NCI-H1092 (cell line): ENCODE measurements around the gene PIEZO2.
A peak's percentile ranks its signal among the peaks of the same experiment; 100 is the strongest.
"Not testable (repeated sequence)": the region's sequence is repeated elsewhere in the genome, so short reads cannot be mapped to it uniquely, and the experiment has no call there.

Source experiments
- DNase-seq: peaks from one replicate; lab custom pipeline; 2025; lab: John Stamatoyannopoulos, UW

PIEZO2 gene

DNA sequence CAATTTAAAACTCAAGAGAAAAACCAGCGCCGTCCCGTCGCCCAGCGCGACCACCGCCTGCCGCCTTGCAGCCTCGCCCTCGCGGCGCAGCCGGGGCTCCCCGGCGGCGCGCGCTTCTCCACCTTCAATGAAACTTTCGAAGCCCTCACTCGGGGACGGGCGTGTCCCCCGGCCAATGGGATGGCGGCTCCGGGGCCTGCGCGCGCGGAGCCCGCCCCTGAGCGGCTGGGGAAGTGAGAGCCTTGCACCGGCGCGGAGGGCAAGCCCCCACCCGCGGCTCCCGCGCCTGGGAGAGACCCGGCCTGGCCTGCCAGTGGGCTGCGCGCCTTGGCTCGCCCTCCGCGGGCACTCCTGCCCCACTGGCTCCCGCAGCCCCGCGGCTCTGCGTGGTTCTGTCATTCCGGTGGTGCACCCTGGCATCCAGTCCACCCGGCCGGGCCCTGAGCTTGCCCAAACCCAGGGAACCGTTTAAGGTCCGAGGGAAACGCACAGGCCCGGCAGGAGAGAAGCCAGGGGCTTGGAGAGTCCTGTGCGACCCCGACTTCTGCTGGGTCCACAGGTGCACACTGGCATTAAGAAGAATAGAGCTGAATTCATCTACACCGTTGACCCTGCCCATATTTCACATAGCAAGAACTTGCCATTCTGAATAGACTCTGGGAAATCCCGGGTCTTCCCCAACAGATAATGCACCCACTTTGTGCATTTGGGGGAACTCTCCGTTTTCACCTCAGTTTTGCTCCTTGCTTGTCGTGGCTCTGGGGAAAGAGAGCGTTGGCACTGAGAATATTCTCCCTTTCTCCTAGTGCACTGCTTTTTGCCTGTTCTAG is at the start of gene PIEZO2:
PIEZO2 (minus strand) TSS at position 129 of the 830 bp plus-strand sequence. CDS start 981 bp downstream, outside the sequence.
- DNase-seq: no peak

DNA sequence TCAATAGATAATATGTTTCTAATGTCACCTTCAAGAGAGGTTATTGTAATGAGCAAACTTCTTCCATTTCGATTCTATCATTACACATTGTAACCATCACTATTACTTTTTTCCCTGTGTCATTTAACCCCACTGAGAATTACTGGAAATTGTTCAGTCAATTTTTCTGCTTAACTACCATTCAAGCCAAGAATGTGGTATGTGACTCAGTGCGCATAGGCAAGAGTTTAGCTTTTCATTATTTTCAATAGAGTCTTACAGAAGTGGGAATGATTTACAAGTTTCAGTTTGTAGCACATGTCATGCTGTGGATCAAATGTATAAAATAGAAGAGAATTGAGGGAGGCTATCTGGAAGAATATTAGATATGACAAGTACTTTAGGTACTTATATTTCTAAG is 34.3 kb upstream of the PIEZO2 start:
- DNase-seq: no peak

GRCh38 chr18:11181629-11182028 is 32.3 kb upstream of the PIEZO2 start:
- not testable (repeated sequence) for DNase-seq

DNA sequence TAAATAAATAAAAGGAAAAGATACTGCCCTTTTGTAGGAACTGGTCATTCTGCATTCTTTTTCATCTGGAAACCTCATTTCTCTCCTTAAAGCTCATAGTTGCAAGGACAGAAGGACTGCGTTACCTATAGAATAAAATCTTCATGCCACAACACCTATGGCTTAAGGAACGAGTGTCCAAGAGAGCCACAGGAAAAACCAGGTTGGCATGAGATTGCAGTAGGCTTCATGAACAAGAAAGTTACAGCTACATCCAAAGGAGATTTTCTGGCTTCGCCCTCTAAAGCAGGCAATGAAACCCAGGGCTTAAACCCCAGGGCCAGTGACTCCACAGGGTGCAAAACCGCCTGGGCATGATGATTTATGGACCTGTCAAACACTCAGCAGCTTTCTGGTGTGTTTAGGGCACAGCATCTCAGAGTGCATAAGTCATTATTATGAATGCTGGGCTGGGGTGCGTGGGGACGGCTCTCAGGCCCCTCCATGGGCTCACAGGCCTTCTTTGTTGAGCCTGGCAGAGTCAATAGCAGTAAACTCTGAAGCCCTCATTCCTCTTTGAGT is 30.7 kb upstream of the PIEZO2 start:
- no peak for DNase-seq

- DNase-seq: no peak
Measured at GRCh38 chr18:11178951-11179549, 29.7 kb upstream of the PIEZO2 start.

- no peak for DNase-seq
Measured at GRCh38 chr18:11177382-11177781, 28.0 kb upstream of the PIEZO2 start.

DNA sequence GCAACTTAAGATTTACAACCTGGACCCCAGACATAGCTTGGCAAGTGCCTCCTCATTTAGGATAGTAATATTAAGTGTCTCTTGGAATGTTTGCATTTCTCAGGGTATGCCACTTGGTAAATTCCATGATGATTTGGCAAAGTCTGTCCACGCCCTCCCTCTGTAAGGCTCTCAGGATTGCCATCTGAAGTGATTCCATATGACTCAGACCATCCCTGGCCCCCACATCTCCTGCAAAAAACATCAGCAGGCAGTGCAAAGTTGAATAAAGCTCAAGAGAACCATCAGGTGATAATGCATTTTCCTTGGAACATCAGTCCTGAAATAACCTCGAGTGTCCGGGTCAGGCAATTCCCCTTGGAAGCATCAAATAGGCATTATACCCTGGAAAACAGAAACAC is 27.1 kb upstream of the PIEZO2 start:
- DNase-seq: no peak

GRCh38 chr18:11175266-11175979 is 26.1 kb upstream of the PIEZO2 start:
- no peak for DNase-seq

- not testable (repeated sequence) for DNase-seq
Measured at GRCh38 chr18:11174179-11174578, 24.8 kb upstream of the PIEZO2 start.

DNA sequence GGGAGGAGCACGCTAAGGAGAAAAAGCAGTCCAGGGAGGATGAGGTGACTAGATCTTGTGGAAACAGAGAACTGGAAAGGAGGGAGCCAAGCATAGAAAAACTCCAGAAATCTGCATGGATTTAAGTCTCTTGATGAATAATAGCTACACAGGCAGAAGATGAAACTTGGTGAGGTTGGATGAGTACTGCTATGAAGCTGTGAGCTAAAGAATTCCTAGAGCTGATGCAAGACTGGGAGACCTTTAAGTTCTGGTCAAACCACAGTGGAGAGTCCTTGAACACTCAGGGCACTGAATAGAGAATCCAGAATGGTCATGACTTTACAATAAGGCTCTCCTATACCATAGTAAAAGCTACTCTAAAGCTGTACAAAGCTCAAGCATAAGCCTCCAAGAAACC is 18.4 kb upstream of the PIEZO2 start:
- DNase-seq: no peak

GRCh38 chr18:11165952-11166351 is 16.6 kb upstream of the PIEZO2 start:
- DNase-seq: no peak

GRCh38 chr18:11165138-11165537 is 15.8 kb upstream of the PIEZO2 start:
- DNase-seq: no peak

- DNase-seq: no peak
Measured at GRCh38 chr18:11163665-11164064, 14.3 kb upstream of the PIEZO2 start.

GRCh38 chr18:11162889-11163288 is 13.5 kb upstream of the PIEZO2 start:
- no peak for DNase-seq

- DNase-seq: no peak
Measured at GRCh38 chr18:11162462-11162861, 13.1 kb upstream of the PIEZO2 start.

- DNase-seq: no peak
Measured at GRCh38 chr18:11160313-11160712, 10.9 kb upstream of the PIEZO2 start.

- no peak for DNase-seq
Measured at GRCh38 chr18:11159844-11160243, 10.5 kb upstream of the PIEZO2 start.

GRCh38 chr18:11156978-11157377 is 7.6 kb upstream of the PIEZO2 start:
- DNase-seq: no peak

GRCh38 chr18:11155034-11155759 is 5.8 kb upstream of the PIEZO2 start:
- no peak for DNase-seq

GRCh38 chr18:11154368-11154989 is 5.1 kb upstream of the PIEZO2 start:
- DNase-seq: peak; percentile 0

DNA sequence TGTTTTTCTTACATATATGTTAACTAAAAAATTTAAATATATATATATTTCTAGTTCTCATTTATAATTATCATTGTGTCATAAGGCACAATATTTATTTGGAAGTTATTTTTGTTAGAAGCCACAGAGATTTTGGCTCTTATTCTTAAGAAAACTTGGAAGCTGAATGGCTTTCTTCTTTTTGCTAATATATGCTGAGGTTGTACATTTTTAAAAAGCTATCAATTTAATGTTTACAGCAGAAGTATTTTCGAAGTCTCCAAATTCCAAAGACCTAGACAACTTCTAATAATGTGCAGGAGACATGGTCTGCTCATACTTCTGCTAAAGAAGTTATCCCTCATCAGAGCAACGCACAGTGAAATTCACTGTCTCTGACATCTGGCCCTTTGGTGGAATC is 3.7 kb upstream of the PIEZO2 start:
- DNase-seq: no peak

GRCh38 chr18:11150271-11150615 is 874 bp upstream of the PIEZO2 start:
- DNase-seq: no peak
